A549 (cell line): ENCODE results near the gene UTS2B.

ENCODE experiments used
- CBX2 ChIP-seq: fragments of 200-600 bp; sonication (generic); IDR thresholded peaks from 2 replicates; pipeline ENCODE4 v1.6.1; 2016; ENCODE audit warnings: low read depth, mild to moderate bottlenecking, borderline replicate concordance
- CTCF ChIP-seq: fragments of >200 bp; sonication (Bioruptor Twin); formaldehyde crosslinking; IDR thresholded peaks from 3 replicates; pipeline ENCODE4 v1.5.1; 2016
- EHMT2 ChIP-seq: fragments of 200-600 bp; sonication (generic); IDR thresholded peaks from 2 replicates; pipeline ENCODE4 v1.6.1; 2016; ENCODE audit warnings: antibody characterized with exemption, low read depth, mild to moderate bottlenecking, moderate library complexity
- JUNB ChIP-seq: fragments of >200 bp; sonication (Bioruptor Twin); formaldehyde crosslinking; IDR thresholded peaks from 2 replicates; pipeline ENCODE4 v1.6.1; 2016
- KDM5A ChIP-seq: fragments of 200-600 bp; sonication (generic); IDR thresholded peaks from 2 replicates; pipeline ENCODE4 v1.6.1; 2016; ENCODE audit warnings: antibody characterized with exemption, mild to moderate bottlenecking
- MAZ ChIP-seq: fragments of 150-350 bp; IDR thresholded peaks from 2 replicates; pipeline ENCODE4 v1.6.1; 2014; ENCODE audit warnings: antibody characterized with exemption, low read depth, low read length, borderline replicate concordance
- NR3C1 ChIP-seq: fragments of >200 bp; sonication (Bioruptor Twin); formaldehyde crosslinking; IDR thresholded peaks from 3 replicates; pipeline ENCODE4 v1.6.1; 2017
- PHF8 ChIP-seq: fragments of 200-600 bp; sonication (generic); IDR thresholded peaks from 2 replicates; pipeline ENCODE4 v1.6.1; 2016; ENCODE audit warnings: low read depth, mild to moderate bottlenecking, antibody characterized with exemption, moderate library complexity, borderline replicate concordance
- POLR2A ChIP-seq: IDR thresholded peaks from 2 replicates; pipeline ENCODE4 v1.6.1; 2012; ENCODE audit warnings: mild to moderate bottlenecking, low read length
- RCOR1 ChIP-seq: fragments of 150-350 bp; IDR thresholded peaks from 2 replicates; pipeline ENCODE4 v1.6.1; 2014; ENCODE audit warnings: antibody characterized with exemption, low read length, low read depth
- REST ChIP-seq: fragments of 200-600 bp; sonication (generic); IDR thresholded peaks from 2 replicates; pipeline ENCODE4 v1.6.1; 2016; ENCODE audit warnings: antibody characterized with exemption, mild to moderate bottlenecking, moderate library complexity
- RFX5 ChIP-seq: fragments of 450-650 bp; IDR thresholded peaks from 2 replicates; pipeline ENCODE4 v1.7.1; 2014; ENCODE audit warnings: antibody characterized with exemption, mild to moderate bottlenecking, moderate library complexity
- ZNF302 ChIP-seq: fragments of 250-450 bp; sonication (Bioruptor Pico); IDR thresholded peaks from 2 replicates; pipeline ENCODE4 v1.9.0; 2021; ENCODE audit warnings: inconsistent platforms, mild to moderate bottlenecking, moderate library complexity

GRCh38 chr3:191342006-191342405 is 11.7 kb upstream of the UTS2B start:
- TF ChIP-seq CTCF (no peak), NR3C1 (no peak), KDM5A (no peak), REST (no peak), CBX2 (no peak), PHF8 (no peak), JUNB (no peak), EHMT2 (no peak), MAZ (no peak), RCOR1 (no peak), RFX5 (no peak), ZNF302 (CRISPR knock-in tag) (no peak), POLR2A (no peak)
